Measurements from ENCODE around the gene NDP.

The NDP gene

GRCh38 chrX:43899878-43900815 lies 73.0 kb downstream of the NDP start:
- Histone ChIP-seq H3K4me3 (ENCODE audit: low read depth, low read length) (no peak overlapping the region), H3K27me3 (replicated peaks) (no peaks in the 10 kb centered on the region), H3K27ac (no peak overlapping the region), H3K36me3 (replicated peaks) (no peaks in the 10 kb centered on the region)
- TF ChIP-seq CTCF (IDR thresholded peaks at IDR 0.05; ENCODE audit: low read depth, low read length, missing control alignments) = no peak
- in situ Hi-C loops (cut with HindIII; ENCODE audit: low pct_ligation_motif_present, low sequenced_read_pairs) = no loop called here
- DNase-seq = no peak

All from brain microvascular endothelial cell (primary cell).